Stimulated activated CD4-positive, alpha-beta T cell treated with anti-CD3 and anti-CD28 coated beads, Interleukin-15, amount 100 ng/mL, for 48 hours (primary cell): ENCODE measurements around the gene ADAM10.

Experiments used
- DNase-seq, 2 donors: peaks; one replicate each; pipeline ENCODE4 v3.0.0-alpha.2; 2020; ENCODE audit warnings: low read depth in 2 of 2

ADAM10 gene

DNA sequence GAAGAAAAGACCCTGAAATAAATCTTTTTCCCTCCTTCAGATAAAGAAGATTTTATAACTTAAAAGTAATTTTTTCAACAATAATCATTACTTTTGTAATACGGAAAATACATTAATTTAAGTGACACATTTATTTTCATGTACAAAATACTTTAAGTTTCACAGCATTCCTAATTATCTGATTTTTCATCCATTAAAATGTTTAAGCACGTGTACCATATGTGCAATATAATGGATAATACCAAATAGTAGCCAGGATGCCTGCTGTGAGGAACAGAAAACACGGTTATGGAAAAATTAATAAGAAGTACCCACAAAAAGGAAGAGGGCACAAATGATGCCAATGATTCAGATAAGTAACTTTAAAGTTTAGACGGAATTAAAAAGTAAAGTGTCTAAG is 33.5 kb downstream of the ADAM10 start:
- DNase-seq: no peak

GRCh38 chr15:58715266-58715917 is 34.1 kb downstream of the ADAM10 start:
- no peak for DNase-seq

DNA sequence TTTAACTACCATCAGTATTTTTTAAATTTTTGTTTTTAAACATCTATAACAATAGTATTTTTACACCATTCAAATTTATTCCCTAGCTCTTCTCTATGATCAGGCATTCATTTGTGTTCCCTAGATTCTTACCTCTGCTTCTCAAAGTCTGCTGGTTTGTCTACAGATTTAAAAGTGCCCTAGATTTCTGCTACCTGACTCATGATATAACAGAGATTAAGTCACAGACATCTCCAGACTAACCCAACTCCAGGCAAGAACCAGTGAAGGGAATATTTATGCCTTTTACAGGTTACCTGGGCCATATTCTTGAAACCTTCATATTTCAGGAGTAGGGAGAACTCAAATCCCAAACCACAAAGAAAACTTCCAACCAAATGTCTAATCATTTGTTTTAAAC is 38.8 kb downstream of the ADAM10 start:
- no peak for DNase-seq

DNA sequence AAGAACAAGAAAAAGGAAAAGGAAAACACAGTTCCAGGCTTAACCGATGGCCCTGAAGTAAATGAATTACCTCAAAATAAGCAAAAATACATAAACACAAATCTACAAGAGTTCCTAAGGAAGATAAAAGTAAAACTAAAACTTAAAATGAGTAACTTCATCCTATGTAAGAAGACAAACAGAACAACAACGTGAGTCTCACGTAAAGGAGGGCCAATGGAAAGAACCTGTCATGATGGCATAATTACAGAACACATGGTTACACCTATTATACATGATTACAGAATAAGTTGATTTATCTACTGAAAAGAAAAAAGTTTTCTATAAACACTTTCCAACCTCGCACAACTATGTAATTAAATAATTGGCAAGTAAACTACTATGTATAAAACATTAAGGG is 42.1 kb downstream of the ADAM10 start:
- no peak for DNase-seq

- no peak for DNase-seq
Observed at GRCh38 chr15:58705105-58705504, 44.4 kb downstream of the ADAM10 start.

- DNase-seq: no peak
Observed at GRCh38 chr15:58704155-58704865, 45.2 kb downstream of the ADAM10 start.

DNA sequence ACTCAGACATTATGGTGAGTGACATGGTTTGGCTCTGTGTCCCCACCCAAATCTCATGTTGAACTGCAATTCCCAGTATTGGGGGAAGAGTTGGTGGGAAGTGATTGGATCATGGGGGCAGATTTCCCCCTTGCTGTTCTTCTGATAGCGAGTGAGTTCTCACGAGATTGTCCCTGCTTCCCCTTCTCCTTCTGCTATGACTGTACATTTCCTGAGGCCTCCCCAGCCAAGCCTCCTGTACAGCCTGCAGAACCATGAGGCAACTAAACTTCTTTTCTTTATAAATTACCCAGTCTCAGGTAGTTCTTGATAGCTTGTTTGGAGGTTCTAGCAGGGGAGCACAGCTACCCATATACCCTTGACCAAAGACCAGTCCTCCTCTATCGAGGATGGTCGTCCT is 45.9 kb downstream of the ADAM10 start:
- no peak for DNase-seq

DNA sequence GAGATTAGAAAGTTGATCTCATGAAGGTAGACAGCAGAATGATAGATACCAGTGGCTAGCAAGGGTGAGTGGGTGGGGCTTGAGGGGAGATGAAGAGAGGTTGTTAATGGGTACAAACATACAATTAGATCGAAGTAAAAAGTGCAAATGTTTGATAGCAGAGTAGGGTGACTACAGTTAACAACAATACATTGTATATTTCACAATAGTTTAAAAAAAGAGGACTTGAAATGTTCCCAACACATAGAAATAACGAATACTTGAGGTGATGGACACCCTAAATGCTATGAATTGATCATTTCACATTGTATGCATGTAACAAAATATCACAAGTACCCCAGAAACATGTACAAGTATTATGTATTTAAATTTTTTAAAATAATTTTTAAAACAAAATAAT is 47.3 kb downstream of the ADAM10 start:
- no peak for DNase-seq

DNA sequence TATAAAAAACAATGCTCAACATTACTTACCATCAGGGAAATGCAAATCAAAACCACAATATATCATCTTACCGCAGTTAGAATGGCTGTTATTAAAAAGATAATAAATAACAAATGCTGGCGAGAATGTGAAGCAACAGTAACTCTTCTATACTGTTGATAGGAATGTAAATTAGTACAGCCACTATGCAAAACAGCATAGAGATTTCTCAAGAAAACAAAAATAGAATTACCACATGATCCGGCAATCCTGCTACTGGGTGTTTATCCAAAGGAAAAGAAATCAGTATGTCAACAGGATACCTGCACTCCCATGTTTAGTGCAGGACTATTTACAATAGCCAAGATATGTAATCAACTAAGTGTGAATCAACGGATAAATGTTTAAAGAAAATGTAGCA is 48.1 kb downstream of the ADAM10 start:
- no peak for DNase-seq

GRCh38 chr15:58699769-58700168 is 49.7 kb downstream of the ADAM10 start:
- no peak for DNase-seq

DNA sequence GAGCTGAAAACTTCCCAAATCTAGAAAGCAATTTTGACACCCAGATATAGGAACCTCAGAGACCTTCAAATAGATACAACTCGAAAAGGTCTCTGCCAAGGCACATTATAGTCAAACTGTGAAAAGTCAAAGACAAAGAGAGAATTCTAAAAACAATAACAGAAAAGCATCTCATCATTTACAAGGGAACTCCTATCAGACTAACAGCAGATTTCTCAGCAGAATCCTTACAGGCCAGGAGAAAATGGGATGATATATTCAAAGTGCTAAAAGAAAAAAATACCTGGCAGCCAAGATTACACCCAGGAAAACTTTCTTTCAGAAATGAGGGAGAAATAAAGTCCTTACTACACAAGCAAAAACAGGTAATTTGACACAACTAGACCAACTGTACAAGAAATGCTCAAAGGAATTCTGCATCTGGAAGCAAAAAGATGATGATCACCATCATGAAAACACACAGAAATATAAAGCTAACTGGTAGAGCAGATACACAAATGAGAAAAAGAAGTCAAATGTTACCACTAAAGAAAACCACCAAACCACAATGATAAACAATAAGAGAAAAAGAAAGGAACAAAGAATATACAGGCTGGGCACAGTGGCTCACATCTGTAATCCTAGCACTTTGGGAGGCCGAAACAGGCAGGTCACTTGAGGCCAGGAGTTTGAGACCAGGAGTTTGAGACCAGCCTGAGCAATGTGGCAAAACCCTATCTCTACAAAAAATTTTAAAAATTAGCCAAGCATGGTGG is 50.4 kb downstream of the ADAM10 start:
- DNase-seq: no peak

- no peak for DNase-seq
Observed at GRCh38 chr15:58697220-58697619, 52.3 kb downstream of the ADAM10 start.

DNA sequence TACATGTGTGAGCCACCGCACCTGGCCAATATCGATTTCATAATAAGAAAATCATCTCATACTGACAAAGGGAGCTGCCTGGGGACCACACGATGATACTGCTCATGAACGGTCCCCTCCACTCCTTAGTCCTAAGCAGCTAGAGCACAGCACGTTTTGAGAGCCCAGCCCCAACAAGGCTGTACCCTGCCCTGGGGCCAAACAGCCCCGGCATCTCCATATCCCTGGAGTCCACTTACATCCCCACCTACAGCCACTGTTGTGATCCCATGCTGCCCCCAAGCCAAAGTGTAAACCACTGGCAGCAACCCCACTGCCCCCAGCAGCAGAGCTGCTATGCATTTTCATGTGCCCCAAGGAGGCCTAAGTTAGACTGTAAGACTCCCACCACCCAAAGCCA is 52.8 kb downstream of the ADAM10 start:
- DNase-seq: no peak

- DNase-seq: no peak
Observed at GRCh38 chr15:58694641-58695398, 54.7 kb downstream of the ADAM10 start.

- DNase-seq: no peak
Observed at GRCh38 chr15:58690703-58691102, 58.8 kb downstream of the ADAM10 start.

- no peak for DNase-seq
Observed at GRCh38 chr15:58689646-58690045, 59.9 kb downstream of the ADAM10 start.

DNA sequence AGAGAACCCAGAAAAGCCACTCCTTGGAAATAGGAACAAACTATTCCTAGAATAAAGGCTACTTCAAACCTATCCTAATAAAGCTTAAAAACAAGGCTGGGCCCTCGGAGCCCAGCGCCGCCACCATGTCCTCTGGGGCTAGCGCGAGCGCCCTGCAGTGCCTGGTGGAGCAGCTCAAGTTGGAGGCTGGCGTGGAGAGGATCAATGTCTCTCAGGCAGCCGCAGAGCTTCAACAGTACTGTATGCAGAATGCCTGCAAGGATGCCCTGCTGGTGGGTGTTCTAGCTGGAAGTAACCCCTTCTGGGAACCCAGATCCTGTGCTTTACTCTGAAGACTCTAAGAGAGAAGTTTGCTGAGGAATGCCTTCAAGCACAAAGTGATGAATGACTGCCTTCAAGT is 63.2 kb downstream of the ADAM10 start:
- DNase-seq: no peak

- no peak for DNase-seq
Observed at GRCh38 chr15:58684751-58685150, 64.8 kb downstream of the ADAM10 start.

DNA sequence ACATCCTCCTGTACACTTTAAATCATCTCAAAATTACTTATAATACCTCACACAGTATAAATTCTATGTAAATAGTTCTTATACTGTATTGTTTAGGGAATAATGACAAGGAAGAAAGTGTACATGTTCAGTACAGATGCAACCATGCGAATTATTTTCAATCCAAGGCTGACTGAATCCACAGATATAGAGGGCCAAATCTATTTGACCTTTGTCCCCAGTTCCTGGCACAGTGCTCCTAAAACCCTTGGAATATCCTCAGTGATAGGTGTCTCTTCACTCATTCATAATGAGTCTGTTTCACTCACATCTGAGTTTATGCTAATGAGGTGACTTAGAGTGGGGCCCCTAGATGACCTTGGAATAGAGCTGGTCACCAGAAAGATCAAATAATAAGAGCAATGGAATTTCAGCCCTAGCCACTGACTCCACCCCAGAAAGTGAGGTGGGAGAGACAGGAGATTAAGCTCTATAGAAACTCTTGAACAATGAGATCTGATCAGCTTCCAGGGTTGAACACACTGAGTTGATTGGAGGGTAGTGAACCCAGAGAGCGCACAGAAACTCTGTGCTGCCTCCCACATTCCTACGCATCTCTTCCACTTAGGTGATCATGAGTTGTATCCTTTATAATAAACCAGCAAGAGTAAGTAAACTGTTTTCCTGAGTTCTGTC is 65.3 kb downstream of the ADAM10 start:
- no peak for DNase-seq

- no peak for DNase-seq
Observed at GRCh38 chr15:58682234-58682633, 67.3 kb downstream of the ADAM10 start.

GRCh38 chr15:58678683-58679082 is 70.8 kb downstream of the ADAM10 start:
- no peak for DNase-seq

DNA sequence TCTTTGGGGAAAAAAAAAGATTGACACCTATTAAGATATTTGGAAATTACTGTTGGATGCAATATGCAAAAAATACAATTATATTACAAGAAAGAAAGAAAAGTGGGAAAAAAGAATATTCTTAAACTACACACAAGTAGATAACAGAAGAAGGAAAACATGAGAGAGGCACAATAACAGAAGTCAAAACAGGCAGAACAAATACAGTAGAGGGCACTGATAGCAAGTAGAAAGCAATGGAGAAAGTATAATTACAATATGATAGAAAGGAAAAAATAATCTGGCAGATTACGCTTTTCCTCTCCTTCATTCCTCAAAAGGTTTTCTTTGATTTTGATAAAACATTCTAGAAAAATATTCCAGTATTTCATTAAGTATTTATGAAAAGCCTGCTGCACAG is 72.1 kb downstream of the ADAM10 start:
- no peak for DNase-seq
